ENCODE data around the gene ALB. TPM values are rescaled to one million over a fixed set of nuclear protein-coding genes. Genes with fewer than 3 reads are reported as not detected.

Gene ALB
- total and polyA plus RNA-seq, 4 experiments from 2014 or later = not detected

DNA sequence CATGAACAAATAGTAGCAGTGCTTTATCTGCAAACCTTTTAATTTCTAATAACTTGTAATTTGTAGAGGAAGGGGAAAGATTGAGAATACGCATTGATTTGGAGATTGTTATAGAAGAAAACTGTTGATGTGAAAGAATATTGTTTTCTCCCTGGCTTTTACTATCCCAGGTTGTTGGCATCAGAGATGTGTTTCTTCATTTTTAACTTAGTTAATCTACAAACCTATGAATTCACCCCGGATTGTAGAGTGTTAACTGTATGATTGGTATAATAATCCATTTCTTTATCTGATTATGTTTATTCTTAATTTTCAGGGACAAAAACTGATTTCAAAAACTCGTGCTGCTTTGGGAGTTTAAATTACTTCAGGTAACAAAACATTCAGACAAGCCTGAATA lies 50.8 kb downstream of the ALB start:
- no peaks in the 10 kb centered on the region for H3K4me1 Mint-ChIP-seq
- no peaks in the 10 kb centered on the region for H3K27me3 ChIP-seq (ENCODE audit: insufficient read depth, low read length)
- no peak overlapping the region for H3K4me3 ChIP-seq (ENCODE audit: low read length in 2 of 2)
- no peaks in the 10 kb centered on the region for H3K9me3 ChIP-seq (ENCODE audit: control insufficient read depth in 1 of 2, low read length in 2 of 2)
- intact Hi-C loops (cut with micrococcal nuclease) = no loop called here
- no peak for DNase-seq
- peaks cover 3% of the 10 kb centered on the region in 2 donors for H3K27me3 Mint-ChIP-seq
- H3K27ac ChIP-seq (ENCODE audit: low read depth, low read length) = no peak overlapping the region
- CTCF ChIA-PET (ENCODE audit: partially characterized antibody) = no interaction called here
- no peaks in the 10 kb centered on the region for H3K36me3 ChIP-seq (ENCODE audit: insufficient read depth, low read length)
- H3K36me3 Mint-ChIP-seq = no peaks in the 10 kb centered on the region
- H3K4me3 Mint-ChIP-seq = no peak overlapping the region
- no peaks in the 10 kb centered on the region for H3K4me1 ChIP-seq (ENCODE audit: insufficient read depth, low read length)
- POLR2A ChIA-PET (ENCODE audit: partially characterized antibody) = no interaction called here
- H3K27ac Mint-ChIP-seq = no peak overlapping the region
- H3K9me3 Mint-ChIP-seq = no peaks in the 10 kb centered on the region

DNA sequence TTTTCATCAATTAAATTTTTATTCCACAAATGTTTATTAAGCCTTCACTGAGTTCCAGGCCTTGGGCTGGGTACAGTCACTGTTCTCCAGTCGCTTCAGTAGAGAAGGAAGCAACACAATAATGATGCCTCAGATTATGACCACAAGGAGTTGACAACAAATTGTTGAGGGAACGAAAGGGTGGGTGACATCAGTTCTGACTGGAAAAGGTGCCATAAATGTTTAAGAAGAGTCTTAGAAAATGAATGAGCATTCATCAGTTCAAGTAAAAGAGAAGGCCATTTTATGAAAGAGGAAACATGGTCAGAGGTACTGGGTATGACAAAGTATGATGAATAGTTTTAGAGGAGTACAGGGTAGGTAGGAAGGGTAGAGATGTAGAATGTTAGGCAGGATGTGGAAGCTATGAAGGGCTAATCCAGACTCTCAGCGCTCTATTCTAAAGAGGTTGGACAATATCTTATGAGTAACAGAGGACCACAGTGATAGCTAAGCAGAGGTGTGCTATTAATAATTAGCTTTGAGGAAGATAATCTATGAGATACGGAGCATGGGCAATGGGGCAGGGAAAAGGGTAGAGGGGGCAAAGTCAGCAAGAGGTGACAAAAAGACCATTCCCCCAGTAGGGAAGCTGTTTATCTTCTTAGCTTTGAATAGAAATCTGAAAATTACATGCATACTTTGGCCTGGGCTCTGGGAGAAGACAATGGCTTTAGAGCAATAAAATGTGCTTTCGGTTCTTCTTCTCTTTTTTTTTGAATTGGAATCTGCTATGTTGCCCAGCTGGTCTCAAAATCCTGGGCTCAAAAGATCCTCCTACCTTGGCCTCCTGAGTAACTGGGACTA lies 52.3 kb downstream of the ALB start:
- no peak overlapping the region for H3K27ac Mint-ChIP-seq
- intact Hi-C loops (cut with micrococcal nuclease) = no loop called here
- CTCF ChIA-PET (ENCODE audit: partially characterized antibody) = no interaction called here
- H3K36me3 Mint-ChIP-seq = no peaks in the 10 kb centered on the region
- H3K9me3 Mint-ChIP-seq = no peaks in the 10 kb centered on the region
- Histone ChIP-seq H3K27me3 (ENCODE audit: insufficient read depth, low read length) (no peaks in the 10 kb centered on the region), H3K9me3 (ENCODE audit: control insufficient read depth in 1 of 2, low read length in 2 of 2) (no peaks in the 10 kb centered on the region), H3K36me3 (ENCODE audit: insufficient read depth, low read length) (no peaks in the 10 kb centered on the region), H3K4me1 (ENCODE audit: insufficient read depth, low read length) (no peaks in the 10 kb centered on the region), H3K27ac (ENCODE audit: low read depth, low read length) (no peak overlapping the region), H3K4me3 (ENCODE audit: low read length in 2 of 2) (no peak overlapping the region)
- POLR2A ChIA-PET (ENCODE audit: partially characterized antibody) = no interaction called here
- no peak overlapping the region for H3K4me3 Mint-ChIP-seq
- no peaks in the 10 kb centered on the region for H3K4me1 Mint-ChIP-seq
- peaks cover 3 to 5% of the 10 kb centered on the region in 2 donors for H3K27me3 Mint-ChIP-seq
- DNase-seq = no peak

DNA sequence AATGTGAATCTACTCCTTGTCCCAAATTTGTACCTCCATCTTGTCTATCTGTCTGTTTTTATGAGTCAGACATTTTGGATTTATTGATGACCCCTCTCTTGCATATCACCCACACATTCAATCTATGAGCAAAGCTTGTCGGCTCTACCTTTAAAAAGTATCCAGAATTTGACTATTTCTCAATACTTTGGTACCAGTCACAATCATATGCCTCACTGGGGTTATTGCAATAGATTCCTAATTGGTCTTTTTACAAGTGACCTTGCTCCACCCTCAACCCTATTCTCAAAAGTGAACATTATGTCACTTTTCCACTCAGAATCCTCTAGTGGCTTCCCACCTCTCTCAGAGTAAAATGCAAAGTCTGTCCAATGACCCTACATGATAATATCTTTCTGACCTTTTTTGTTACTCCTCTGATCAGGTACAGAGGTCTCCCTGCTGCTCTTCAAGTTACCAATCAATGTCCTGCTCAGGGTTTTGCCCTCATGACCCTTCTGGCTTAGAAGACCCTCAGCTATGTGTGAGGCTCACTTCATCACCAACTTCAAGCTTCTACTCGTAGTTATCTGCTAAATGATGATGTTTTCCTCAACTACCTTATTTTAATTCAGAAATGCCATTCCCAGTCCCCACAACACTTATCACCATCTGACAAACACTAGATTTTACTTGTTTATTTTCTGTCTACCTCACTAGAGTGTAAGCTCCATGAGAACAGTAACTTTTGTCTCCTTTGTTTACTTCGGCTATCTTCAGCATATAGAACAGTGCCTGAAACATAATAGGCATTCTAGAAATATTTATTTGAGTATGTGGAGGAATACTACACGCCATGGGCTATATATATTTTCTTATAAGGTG lies 54.3 kb downstream of the ALB start:
- Histone ChIP-seq H3K27ac (ENCODE audit: low read depth, low read length) (no peak overlapping the region), H3K9me3 (ENCODE audit: control insufficient read depth in 1 of 2, low read length in 2 of 2) (no peaks in the 10 kb centered on the region), H3K36me3 (ENCODE audit: insufficient read depth, low read length) (no peaks in the 10 kb centered on the region), H3K27me3 (ENCODE audit: insufficient read depth, low read length) (no peaks in the 10 kb centered on the region), H3K4me1 (ENCODE audit: insufficient read depth, low read length) (no peaks in the 10 kb centered on the region), H3K4me3 (ENCODE audit: low read length in 2 of 2) (no peak overlapping the region)
- POLR2A ChIA-PET (ENCODE audit: partially characterized antibody) = no interaction called here
- Mint-ChIP-seq H3K4me1 (no peaks in the 10 kb centered on the region), H3K9me3 (peaks cover 0 to 2% (median 0%) of the 10 kb centered on the region in 8 donors), H3K27me3 (peaks cover 3 to 5% of the 10 kb centered on the region in 2 donors), H3K27ac (no peak overlapping the region), H3K36me3 (no peaks in the 10 kb centered on the region), H3K4me3 (no peak overlapping the region)
- intact Hi-C loops (cut with micrococcal nuclease) = no loop called here
- no peak for DNase-seq
- CTCF ChIA-PET (ENCODE audit: partially characterized antibody) = interaction anchor here (1.2 kb wide), 1 partner anchor 33 kb away, joined by 3 read pairs; no protein-coding TSS in a partner anchor

DNA sequence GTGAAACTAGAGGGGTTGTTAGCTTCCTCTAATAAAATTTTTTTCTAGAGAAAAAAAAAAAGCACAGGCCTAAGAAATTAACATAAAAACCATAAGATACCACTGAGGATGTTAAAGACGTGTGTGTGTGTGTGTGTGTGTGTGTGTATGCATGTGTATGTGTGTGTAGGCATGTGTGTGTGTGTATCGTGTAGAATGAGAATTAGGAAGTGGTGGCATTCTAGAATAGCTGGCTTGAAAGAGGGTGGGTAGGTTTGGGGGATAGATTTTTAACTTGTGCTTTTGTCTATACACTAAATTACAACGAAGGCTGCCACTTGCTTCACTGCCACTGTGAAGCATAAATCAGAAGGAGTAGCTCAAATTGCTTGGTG lies 54.9 kb downstream of the ALB start:
- Mint-ChIP-seq H3K4me1 (no peaks in the 10 kb centered on the region), H3K27me3 (peaks cover 3 to 5% of the 10 kb centered on the region in 2 donors), H3K36me3 (no peaks in the 10 kb centered on the region), H3K4me3 (no peak overlapping the region), H3K9me3 (peaks cover 0 to 2% (median 0%) of the 10 kb centered on the region in 8 donors), H3K27ac (no peak overlapping the region)
- Histone ChIP-seq H3K27me3 (ENCODE audit: insufficient read depth, low read length) (no peaks in the 10 kb centered on the region), H3K4me3 (ENCODE audit: low read length in 2 of 2) (no peak overlapping the region), H3K4me1 (ENCODE audit: insufficient read depth, low read length) (no peaks in the 10 kb centered on the region), H3K36me3 (ENCODE audit: insufficient read depth, low read length) (no peaks in the 10 kb centered on the region), H3K27ac (ENCODE audit: low read depth, low read length) (no peak overlapping the region), H3K9me3 (ENCODE audit: control insufficient read depth in 1 of 2, low read length in 2 of 2) (no peaks in the 10 kb centered on the region)
- intact Hi-C loops (cut with micrococcal nuclease) = no loop called here
- ChIA-PET CTCF (ENCODE audit: partially characterized antibody) (interaction anchor here (1.2 kb wide), 1 partner anchor 34 kb away, joined by 3 read pairs; no protein-coding TSS in a partner anchor), POLR2A (ENCODE audit: partially characterized antibody) (no interaction called here)
- DNase-seq = no peak

DNA sequence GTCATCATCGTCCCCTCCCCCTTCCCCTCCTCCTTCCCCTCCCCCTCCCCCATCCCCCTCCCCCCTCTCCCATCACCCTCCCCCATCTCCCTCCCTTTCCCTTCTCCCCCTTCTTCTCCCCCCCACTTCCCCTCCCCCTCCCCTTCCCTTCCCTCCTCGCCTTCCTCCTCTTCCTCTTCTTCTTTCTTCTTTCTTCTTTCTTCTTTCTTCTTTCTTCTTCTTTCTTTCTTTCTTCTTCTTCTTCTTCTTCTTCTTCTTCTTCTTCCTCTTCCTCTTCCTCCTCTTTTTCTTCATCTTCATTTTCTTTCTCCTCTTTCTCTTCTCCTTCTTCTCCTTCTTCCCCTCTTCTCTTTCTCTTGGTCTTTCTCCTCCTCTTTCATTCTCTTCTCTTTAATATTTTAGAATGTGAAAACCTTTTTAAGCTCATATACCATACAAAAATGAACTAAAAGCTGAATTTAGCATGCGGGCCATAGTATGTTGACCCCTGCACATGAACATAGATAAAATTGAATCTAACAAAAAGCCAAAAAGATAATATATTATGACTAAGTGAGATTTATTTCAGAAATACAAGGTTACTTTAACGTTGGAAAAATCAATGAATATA lies 56.9 kb downstream of the ALB start:
- H3K36me3 ChIP-seq (ENCODE audit: insufficient read depth, low read length) = no peaks in the 10 kb centered on the region
- H3K9me3 ChIP-seq (ENCODE audit: control insufficient read depth in 1 of 2, low read length in 2 of 2) = no peaks in the 10 kb centered on the region
- H3K4me3 ChIP-seq (ENCODE audit: low read length in 2 of 2) = no peak overlapping the region
- no peak overlapping the region for H3K27ac ChIP-seq (ENCODE audit: low read depth, low read length)
- intact Hi-C loops (cut with micrococcal nuclease) = no loop called here
- no peak overlapping the region for H3K4me3 Mint-ChIP-seq
- no peaks in the 10 kb centered on the region for H3K4me1 Mint-ChIP-seq
- H3K27me3 ChIP-seq (ENCODE audit: insufficient read depth, low read length) = no peaks in the 10 kb centered on the region
- H3K27me3 Mint-ChIP-seq = peaks cover 3 to 5% of the 10 kb centered on the region in 2 donors
- H3K9me3 Mint-ChIP-seq = peaks cover 0 to 2% (median 0%) of the 10 kb centered on the region in 8 donors
- no peak overlapping the region for H3K27ac Mint-ChIP-seq
- DNase-seq = no peak
- no peaks in the 10 kb centered on the region for H3K36me3 Mint-ChIP-seq
- CTCF ChIA-PET (ENCODE audit: partially characterized antibody) = no interaction called here
- POLR2A ChIA-PET (ENCODE audit: partially characterized antibody) = no interaction called here
- no peaks in the 10 kb centered on the region for H3K4me1 ChIP-seq (ENCODE audit: insufficient read depth, low read length)

DNA sequence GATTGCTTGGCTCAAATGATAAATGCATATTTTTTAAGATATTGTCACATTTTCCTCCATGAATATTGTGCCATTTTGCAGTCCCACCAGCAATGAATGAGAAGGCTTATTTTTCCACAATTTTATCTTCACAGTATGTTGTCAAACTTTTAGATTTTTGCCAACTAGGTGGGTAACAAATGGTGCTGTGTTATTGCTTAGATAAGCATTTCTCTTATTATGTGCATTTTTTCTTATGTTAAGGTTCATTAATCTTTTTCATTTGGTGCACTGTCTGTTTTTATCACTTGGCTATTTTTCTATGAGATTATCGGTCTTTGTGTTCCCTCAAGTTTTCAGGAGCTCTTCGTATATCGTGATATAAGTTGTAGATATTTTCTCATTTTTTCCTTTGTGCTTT lies 64.1 kb downstream of the ALB start:
- Histone ChIP-seq H3K9me3 (ENCODE audit: control insufficient read depth in 1 of 2, low read length in 2 of 2) (no peaks in the 10 kb centered on the region), H3K36me3 (ENCODE audit: insufficient read depth, low read length) (no peaks in the 10 kb centered on the region), H3K4me1 (ENCODE audit: insufficient read depth, low read length) (no peaks in the 10 kb centered on the region), H3K27ac (ENCODE audit: low read depth, low read length) (no peak overlapping the region), H3K27me3 (ENCODE audit: insufficient read depth, low read length) (no peaks in the 10 kb centered on the region), H3K4me3 (ENCODE audit: low read length in 2 of 2) (no peak overlapping the region)
- Mint-ChIP-seq H3K27ac (no peak overlapping the region), H3K4me3 (no peak overlapping the region), H3K9me3 (peaks cover 0 to 3% (median 2%) of the 10 kb centered on the region in 8 donors), H3K4me1 (no peaks in the 10 kb centered on the region), H3K36me3 (no peaks in the 10 kb centered on the region), H3K27me3 (peaks cover 2 to 4% of the 10 kb centered on the region in 2 donors)
- intact Hi-C loops (cut with micrococcal nuclease) = no loop called here
- no peak for DNase-seq
- ChIA-PET POLR2A (ENCODE audit: partially characterized antibody) (no interaction called here), CTCF (ENCODE audit: partially characterized antibody) (no interaction called here)

DNA sequence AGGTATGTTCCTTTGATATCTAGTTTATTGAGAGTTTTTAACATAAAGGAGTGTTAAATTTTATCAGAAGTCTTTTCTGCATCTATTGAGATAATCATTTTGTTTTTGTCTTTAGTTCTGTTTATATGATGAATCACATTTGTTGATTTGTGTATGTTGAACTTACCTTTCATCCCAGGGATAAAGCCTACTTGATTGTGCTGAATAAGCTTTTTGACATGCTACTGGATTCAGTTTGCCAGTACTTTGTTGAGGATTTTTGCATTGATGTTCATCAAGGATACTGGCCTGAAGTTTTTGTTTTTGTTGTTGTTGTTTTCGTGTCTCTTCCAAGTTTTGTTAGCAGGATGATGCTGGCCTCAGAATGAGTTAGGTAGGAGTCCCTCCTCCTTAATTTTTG lies 66.6 kb downstream of the ALB start:
- POLR2A ChIA-PET (ENCODE audit: partially characterized antibody) = no interaction called here
- no peak overlapping the region for H3K4me3 Mint-ChIP-seq

More for the DNA sequence above, 66.6 kb downstream of the ALB start:
- Histone ChIP-seq H3K27ac (ENCODE audit: low read depth, low read length) (no peak overlapping the region), H3K36me3 (ENCODE audit: insufficient read depth, low read length) (no peaks in the 10 kb centered on the region), H3K27me3 (ENCODE audit: insufficient read depth, low read length) (no peaks in the 10 kb centered on the region), H3K4me1 (ENCODE audit: insufficient read depth, low read length) (no peaks in the 10 kb centered on the region), H3K4me3 (ENCODE audit: low read length in 2 of 2) (no peak overlapping the region), H3K9me3 (ENCODE audit: control insufficient read depth in 1 of 2, low read length in 2 of 2) (no peaks in the 10 kb centered on the region)
- CTCF ChIA-PET (ENCODE audit: partially characterized antibody) = no interaction called here
- intact Hi-C loops (cut with micrococcal nuclease) = no loop called here
- no peak overlapping the region for H3K27ac Mint-ChIP-seq
- peaks cover 3 to 13% (median 7%) of the 10 kb centered on the region in 8 donors for H3K9me3 Mint-ChIP-seq
- DNase-seq = no peak
- no peaks in the 10 kb centered on the region for H3K4me1 Mint-ChIP-seq
- peaks cover 2 to 4% of the 10 kb centered on the region in 2 donors for H3K27me3 Mint-ChIP-seq
- no peaks in the 10 kb centered on the region for H3K36me3 Mint-ChIP-seq

Data from CD4-positive, alpha-beta memory T cell (primary cell).